ENCODE results near the gene HOXA10. TPM values are rescaled to one million over a fixed set of nuclear protein-coding genes. Genes with fewer than 3 reads are reported as not detected.

Gene HOXA10
- total RNA-seq, 1 experiment from 2014 or later, result 9.5 TPM

DNA sequence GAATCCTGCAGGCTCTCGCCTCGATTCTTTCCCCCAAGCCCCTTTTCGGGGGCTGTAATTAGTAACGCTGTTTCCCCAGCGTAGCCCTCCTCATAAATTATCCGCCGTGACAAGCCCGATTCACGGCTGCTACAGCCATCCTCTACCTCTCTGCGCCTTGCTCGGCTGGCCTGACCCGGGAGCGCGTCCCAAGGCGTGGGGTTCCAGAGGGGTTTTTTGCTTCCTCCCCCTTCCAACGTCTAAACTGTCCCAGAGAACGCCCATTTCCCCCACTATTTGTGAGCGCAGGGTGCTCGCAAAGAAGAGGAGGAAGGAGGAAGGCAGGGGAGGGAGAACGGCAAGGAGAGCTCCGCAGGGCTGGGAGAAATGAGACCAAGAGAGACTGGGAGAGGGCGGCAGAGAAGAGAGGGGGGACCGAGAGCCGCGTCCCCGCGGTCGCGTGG is 31.5 kb downstream of the HOXA10 start:
- CTCF ChIA-PET, result interaction anchor here (0.6 to 1.5 kb wide), 3 partner anchors 105 to 289 kb away, joined by 3 to 4 read pairs (median 4); partner anchors contain the start of gene SKAP2
- Histone ChIP-seq H3K36me3 (ENCODE audit: control insufficient read depth, insufficient read depth, low read length) (no peaks in the 10 kb centered on the region; the same call in 1 of the 2 replicates), H3K4me1 (0 out of 2 replicates have a peak, but pooled peaks cover 6% of the 10 kb centered on the region), H3K4me3 (ENCODE audit: low read depth, low read length) (peak overlapping the region; percentile 57), H3K27me3 (replicated peaks; ENCODE audit: control insufficient read depth, insufficient read depth, low read length) (no peaks in the 10 kb centered on the region), H3K9me3 (no peaks in the 10 kb centered on the region)
- TF ChIP-seq, protein P1, sequence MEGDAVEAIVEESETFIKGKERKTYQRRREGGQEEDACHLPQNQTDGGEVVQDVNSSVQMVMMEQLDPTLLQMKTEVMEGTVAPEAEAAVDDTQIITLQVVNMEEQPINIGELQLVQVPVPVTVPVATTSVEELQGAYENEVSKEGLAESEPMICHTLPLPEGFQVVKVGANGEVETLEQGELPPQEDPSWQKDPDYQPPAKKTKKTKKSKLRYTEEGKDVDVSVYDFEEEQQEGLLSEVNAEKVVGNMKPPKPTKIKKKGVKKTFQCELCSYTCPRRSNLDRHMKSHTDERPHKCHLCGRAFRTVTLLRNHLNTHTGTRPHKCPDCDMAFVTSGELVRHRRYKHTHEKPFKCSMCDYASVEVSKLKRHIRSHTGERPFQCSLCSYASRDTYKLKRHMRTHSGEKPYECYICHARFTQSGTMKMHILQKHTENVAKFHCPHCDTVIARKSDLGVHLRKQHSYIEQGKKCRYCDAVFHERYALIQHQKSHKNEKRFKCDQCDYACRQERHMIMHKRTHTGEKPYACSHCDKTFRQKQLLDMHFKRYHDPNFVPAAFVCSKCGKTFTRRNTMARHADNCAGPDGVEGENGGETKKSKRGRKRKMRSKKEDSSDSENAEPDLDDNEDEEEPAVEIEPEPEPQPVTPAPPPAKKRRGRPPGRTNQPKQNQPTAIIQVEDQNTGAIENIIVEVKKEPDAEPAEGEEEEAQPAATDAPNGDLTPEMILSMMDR (IDR thresholded peaks at IDR 0.05; ENCODE audit: insufficient read depth in 1 of 2, low read depth in 1 of 2, low read length in 1 of 2, severe bottlenecking in 1 of 2, unreplicated experiment in 1 of 2), result no peak
- H3K4me1 Mint-ChIP-seq (ENCODE audit: low read depth, unreplicated experiment), result no peaks in the 10 kb centered on the region
- H3K4me3 Mint-ChIP-seq (ENCODE audit: unreplicated experiment), result peak overlapping the region; percentile 78
- peak overlapping the region; percentile 13 for H3K27ac Mint-ChIP-seq (ENCODE audit: unreplicated experiment)
- intact Hi-C loops (cut with micrococcal nuclease; ENCODE audit: unreplicated experiment), result no loop called here
- no peaks in the 10 kb centered on the region for H3K27me3 Mint-ChIP-seq (ENCODE audit: insufficient read depth, unreplicated experiment)
- peak in 1 of 2 experiments; percentile 7 for DNase-seq
- BruUV-seq (replicated peaks), result no TSS peak
- H3K36me3 Mint-ChIP-seq (ENCODE audit: insufficient read depth, unreplicated experiment), result peaks cover 11% of the 10 kb centered on the region
- POLR2A ChIA-PET, result interaction anchor here (1.1 kb wide), 1 partner anchor 21 kb away, joined by 3 read pairs; no protein-coding TSS in a partner anchor
- H3K9me3 Mint-ChIP-seq (ENCODE audit: unreplicated experiment), result no peaks in the 10 kb centered on the region

DNA sequence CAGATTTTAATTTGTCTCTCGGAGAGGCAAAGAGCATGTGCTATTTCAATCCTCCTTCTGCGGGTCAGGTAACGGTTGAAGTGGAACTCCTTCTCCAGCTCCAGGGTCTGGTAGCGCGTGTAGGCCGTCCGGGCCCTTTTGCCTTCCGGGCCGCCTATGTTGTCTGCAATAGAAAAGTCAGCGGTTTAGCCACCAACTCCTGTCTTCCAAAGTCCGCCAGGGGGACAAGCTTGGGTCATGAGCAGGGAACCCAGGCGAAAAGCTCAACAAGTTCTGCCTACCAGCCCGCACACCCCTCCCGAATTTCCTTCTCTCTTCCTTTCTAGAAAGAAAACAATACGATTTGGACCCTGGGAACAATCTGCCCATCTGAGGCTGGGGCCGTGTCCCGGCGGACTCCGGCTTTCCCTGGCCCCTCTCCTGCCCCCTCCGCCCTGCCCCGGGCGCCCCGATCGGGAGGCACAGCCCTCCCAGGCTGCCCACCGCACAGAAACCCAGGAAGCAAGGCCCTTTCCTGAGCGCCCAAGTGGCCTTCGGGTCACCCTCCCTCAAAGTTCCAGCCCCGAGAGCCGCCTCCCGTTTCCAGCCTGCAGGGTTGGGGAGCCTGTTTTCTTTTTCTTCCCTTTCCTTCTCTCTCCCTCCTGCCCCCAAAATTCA is 32.1 kb downstream of the HOXA10 start:
- Histone ChIP-seq H3K4me1 (0 out of 2 replicates have a peak, but pooled peaks cover 2% of the 10 kb centered on the region), H3K4me3 (ENCODE audit: low read depth, low read length) (peak overlapping the region; percentile 57), H3K9me3 (no peaks in the 10 kb centered on the region), H3K27me3 (replicated peaks; ENCODE audit: control insufficient read depth, insufficient read depth, low read length) (no peaks in the 10 kb centered on the region), H3K36me3 (ENCODE audit: control insufficient read depth, insufficient read depth, low read length) (no peaks in the 10 kb centered on the region; the same call in 1 of the 2 replicates)
- H3K27me3 Mint-ChIP-seq (ENCODE audit: insufficient read depth, unreplicated experiment), result no peaks in the 10 kb centered on the region
- BruUV-seq (replicated peaks), result no TSS peak
- POLR2A ChIA-PET, result no interaction called here
- CTCF ChIA-PET, result interaction anchor here (0.6 to 1.3 kb wide), 4 partner anchors 14 to 288 kb away, joined by 3 to 4 read pairs (median 3); partner anchors contain the start of gene HOXA7
- DNase-seq, result peak in 1 of 2 experiments; percentile 26
- H3K36me3 Mint-ChIP-seq (ENCODE audit: insufficient read depth, unreplicated experiment), result peaks cover 11% of the 10 kb centered on the region
- H3K4me1 Mint-ChIP-seq (ENCODE audit: low read depth, unreplicated experiment), result no peaks in the 10 kb centered on the region
- peak overlapping the region; percentile 13 for H3K27ac Mint-ChIP-seq (ENCODE audit: unreplicated experiment)
- TF ChIP-seq, protein P1 (IDR thresholded peaks at IDR 0.05; ENCODE audit: insufficient read depth in 1 of 2, low read depth in 1 of 2, low read length in 1 of 2, severe bottlenecking in 1 of 2, unreplicated experiment in 1 of 2), result no peak
- intact Hi-C loops (cut with micrococcal nuclease; ENCODE audit: unreplicated experiment), result no loop called here
- H3K9me3 Mint-ChIP-seq (ENCODE audit: unreplicated experiment), result no peaks in the 10 kb centered on the region
- H3K4me3 Mint-ChIP-seq (ENCODE audit: unreplicated experiment), result peak overlapping the region; percentile 78

DNA sequence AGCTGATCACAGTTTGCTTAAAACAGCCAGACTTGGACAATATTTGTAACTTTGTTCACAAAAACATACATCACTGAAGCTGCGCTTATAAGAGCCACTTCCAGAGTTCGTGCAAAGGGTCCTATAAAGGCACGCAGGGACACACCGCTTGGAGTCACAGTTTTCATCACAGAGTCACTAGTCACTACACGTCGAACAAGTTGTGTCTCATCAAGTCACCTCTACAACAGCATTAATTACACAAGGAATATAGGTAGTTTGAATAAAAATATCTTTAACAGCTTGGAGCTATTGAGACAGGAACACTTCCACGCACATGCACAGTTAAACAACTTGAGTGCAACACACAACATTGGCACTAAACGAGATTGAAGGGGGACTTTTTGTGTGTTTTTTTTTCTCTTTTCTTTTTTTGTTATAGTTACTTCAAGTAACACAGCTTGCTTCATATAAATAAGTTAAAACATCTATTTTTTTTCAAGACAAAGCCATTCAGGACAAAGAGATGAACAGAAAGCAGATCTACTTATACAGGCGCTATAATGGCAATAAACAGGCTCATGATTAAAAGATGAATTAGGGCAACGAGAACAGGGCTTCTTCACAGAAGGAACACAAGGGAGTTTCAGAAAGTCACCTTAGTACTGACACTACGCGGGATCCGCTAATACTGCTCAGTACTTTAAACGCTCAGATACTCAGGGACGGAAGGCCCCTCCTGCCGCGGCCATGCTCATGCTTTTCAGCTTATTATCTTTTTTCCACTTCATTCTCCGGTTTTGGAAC is 32.8 kb downstream of the HOXA10 start:
- H3K9me3 Mint-ChIP-seq (ENCODE audit: unreplicated experiment), result no peaks in the 10 kb centered on the region
- TF ChIP-seq, protein P1 (IDR thresholded peaks at IDR 0.05; ENCODE audit: insufficient read depth in 1 of 2, low read depth in 1 of 2, low read length in 1 of 2, severe bottlenecking in 1 of 2, unreplicated experiment in 1 of 2), result no peak
- Histone ChIP-seq H3K9me3 (no peaks in the 10 kb centered on the region), H3K36me3 (ENCODE audit: control insufficient read depth, insufficient read depth, low read length) (no peaks in the 10 kb centered on the region; the same call in 1 of the 2 replicates), H3K4me1 (no peaks in the 10 kb centered on the region), H3K27me3 (replicated peaks; ENCODE audit: control insufficient read depth, insufficient read depth, low read length) (no peaks in the 10 kb centered on the region), H3K4me3 (ENCODE audit: low read depth, low read length) (no peak overlapping the region)
- DNase-seq, result no peak
- peaks cover 11% of the 10 kb centered on the region for H3K36me3 Mint-ChIP-seq (ENCODE audit: insufficient read depth, unreplicated experiment)
- no peaks in the 10 kb centered on the region for H3K27me3 Mint-ChIP-seq (ENCODE audit: insufficient read depth, unreplicated experiment)
- no TSS peak for BruUV-seq (replicated peaks)
- no peak overlapping the region for H3K4me3 Mint-ChIP-seq (ENCODE audit: unreplicated experiment)
- intact Hi-C loops (cut with micrococcal nuclease; ENCODE audit: unreplicated experiment), result no loop called here
- no peak overlapping the region for H3K27ac Mint-ChIP-seq (ENCODE audit: unreplicated experiment)
- POLR2A ChIA-PET, result no interaction called here
- no peaks in the 10 kb centered on the region for H3K4me1 Mint-ChIP-seq (ENCODE audit: low read depth, unreplicated experiment)
- CTCF ChIA-PET, result interaction anchor here (0.9 to 1.3 kb wide), 2 partner anchors 15 to 20 kb away, joined by 3 read pairs; partner anchors contain the start of gene HOXA7

Measured in Caco-2 (cell line).